HG03565 (cell line): ENCODE measurements around the gene LYST.
"Not testable (repeated sequence)": the region's sequence is repeated elsewhere in the genome, so short reads cannot be mapped to it uniquely, and the experiment has no call there.

Experiments used
- ATAC-seq: cut with Tn5 transposase; IDR thresholded peaks from one replicate; pipeline ENCODE4 v1.9.1; 2021; ENCODE audit warnings: mild to moderate bottlenecking, moderate library complexity; ENCODE audit not compliant: unreplicated experiment

Gene LYST

DNA sequence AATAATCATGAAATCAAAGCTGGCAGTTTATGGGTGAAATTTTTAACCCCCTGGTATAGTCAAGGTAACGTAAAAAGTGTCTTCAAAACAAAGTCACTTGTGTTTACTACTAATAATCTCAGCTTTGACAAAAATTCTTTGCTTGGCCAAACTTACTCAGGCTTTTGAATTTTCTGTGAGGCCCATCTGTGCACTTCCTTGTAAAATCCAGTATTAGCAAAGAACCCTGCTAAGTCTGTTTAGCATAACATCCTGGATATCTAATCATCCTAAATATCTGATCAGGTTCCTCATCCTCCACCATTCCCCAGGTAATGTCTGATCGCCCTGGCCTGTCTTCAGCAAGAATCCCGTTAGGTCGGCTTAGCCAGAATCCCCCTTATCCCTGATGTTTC is 3.0 kb downstream of the LYST start:
- no peak for ATAC-seq

DNA sequence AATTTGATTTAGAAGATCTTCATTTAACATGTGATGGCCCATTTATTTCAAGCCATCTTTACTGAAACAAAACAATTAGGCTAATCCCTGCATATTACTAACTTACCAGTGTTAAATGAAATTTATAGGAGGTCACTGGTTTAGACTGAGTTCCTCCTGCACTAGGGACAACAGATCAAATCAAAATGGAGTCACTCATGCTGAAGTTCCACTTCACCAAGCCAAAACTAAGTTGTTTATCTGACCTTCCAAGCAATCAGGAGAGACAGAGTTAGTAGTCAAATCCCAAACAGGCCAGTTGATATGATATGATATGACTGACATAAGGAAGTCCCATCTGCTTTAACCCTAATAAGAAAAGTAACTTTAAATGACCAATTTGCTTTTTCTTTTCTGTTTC is 4.8 kb downstream of the LYST start:
- ATAC-seq: no peak

DNA sequence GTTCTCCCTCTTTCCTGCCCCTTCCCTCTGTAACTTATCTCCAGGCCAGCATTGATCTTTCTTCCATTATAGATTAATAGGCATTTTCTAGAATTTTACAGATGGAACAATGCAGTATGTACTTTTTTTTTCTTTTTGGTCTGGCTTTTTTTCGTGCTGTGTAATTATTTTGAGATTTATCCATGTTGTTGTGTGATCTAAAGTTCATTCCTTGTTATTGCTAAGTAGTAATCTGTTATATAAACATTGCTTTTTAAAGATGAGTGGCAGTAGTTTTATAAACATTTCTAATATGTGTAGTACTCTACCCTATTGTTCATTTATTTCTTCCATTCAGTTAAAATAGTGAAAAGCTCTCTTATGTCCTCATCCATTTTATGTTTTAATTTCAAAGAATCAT is 5.9 kb downstream of the LYST start:
- no peak for ATAC-seq

DNA sequence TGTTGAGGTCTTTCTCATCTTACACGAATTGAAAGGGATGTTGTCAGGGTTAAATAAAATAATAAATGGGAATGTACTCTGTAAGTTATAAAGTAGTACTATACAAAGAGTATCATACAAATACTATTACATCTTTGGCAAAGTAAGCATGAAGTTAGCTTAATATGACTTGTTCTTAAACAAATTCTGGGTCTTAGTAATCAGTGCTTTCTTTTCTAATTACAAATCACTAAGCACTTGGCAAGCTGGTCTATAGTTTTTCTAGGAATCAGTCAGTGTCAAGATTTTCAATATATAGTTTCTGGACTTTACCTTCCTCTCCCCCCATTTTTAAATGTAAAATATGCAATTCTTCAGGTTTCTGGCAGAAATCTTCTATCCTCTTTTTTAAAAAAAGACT is 6.9 kb downstream of the LYST start:
- ATAC-seq: no peak

DNA sequence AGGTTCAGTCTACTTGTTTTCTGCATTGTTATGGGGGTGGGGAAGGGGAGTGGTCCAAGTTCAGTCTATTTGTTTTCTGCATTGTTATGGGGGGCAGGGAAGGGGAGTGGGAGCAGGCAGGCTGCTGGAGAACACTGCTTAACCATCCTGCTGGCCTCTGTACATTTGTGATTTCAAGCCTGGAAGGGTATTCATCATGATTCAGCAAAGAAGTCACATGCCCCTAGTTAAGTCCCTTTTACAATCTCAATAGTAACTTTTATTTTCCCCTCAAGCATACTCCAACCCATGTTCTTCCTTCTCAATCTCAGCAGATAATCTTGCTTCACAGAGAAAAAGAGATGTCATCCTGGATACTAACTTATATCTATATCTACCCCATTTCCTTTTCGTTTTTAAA is 7.9 kb downstream of the LYST start:
- no peak for ATAC-seq

DNA sequence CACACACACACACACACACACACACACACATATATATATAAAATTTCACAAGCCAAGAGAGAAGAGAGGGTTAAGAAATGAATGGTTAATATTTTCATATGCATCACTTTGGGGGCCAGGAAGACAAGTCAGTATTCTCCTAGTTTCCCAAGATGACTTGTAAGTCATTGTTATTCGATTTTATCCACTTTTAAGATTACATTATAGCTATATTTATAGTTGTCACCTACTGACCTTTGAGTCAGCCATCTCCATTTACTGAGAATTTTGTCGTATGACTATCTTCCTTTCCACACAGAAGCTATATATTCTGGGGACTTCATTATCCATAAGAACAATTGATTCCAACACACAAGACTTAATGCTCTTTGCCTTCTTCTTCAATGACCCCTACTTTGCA is 8.9 kb downstream of the LYST start:
- ATAC-seq: no peak

DNA sequence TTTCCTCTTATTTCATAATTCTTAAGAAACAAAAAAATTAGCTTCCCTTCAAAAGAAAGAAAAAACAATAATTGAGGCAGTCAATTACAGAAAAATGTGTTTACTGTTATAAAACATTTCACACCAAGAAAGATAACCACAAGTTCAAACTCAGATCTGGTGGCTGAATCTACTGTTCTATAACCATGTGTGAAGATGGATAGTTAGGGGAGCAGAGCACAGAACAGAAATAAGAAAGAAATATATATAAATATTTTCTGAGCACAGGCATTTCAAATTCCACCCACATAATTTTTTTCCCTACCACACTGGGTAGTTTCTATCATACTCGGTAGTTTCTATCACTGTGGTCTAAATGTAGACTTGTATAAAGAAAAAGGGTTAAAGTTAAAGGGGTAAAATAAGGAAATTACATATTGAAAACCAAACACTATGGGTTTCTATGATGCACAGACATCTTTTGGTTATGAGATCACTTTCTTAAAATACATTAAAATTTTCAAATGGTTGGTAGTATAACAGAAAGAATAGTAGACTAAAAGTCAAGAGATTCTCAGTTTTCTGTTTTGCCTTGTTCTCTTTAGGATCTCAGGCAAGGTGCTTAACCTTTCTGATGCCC is 10.8 kb downstream of the LYST start:
- peak; percentile 56 for ATAC-seq

DNA sequence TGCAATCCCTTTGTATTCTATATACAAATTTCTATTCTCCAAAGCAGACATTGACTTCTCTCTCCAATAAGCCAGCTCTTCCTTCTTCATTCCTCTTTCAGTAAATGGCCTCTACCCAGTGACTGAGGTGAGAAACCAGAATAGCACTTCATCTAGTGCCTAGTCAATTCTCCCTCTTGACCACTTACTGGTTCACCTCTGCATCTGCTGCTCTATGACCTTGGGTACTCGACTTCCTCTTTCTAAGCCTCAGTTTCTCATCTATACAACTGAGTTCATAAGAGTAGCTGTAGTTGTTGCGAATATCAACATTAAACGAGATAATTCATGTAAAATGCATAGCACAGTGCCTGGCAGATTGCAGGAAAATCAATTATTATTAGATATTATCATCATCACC is 12.4 kb downstream of the LYST start:
- ATAC-seq: peak; percentile 36

DNA sequence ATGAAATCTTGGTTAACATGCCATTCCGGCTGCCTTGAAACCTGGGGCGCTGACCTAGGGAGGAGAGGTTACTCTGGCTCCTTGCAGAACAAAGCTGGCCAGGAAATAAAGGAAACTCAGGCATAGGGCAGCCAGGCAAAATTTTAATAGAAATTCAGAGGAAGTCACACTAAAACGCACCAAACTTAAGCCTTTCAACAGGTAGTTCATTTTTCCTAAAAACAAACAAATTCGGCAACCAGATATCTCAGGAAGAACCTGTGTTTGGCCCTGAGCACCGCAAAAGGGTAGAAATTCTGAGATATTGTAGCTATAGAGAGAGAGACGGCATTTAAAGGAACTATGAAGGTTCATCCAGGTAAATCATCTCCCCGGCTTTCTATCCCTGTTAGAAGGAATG is 13.1 kb downstream of the LYST start:
- ATAC-seq: no peak

DNA sequence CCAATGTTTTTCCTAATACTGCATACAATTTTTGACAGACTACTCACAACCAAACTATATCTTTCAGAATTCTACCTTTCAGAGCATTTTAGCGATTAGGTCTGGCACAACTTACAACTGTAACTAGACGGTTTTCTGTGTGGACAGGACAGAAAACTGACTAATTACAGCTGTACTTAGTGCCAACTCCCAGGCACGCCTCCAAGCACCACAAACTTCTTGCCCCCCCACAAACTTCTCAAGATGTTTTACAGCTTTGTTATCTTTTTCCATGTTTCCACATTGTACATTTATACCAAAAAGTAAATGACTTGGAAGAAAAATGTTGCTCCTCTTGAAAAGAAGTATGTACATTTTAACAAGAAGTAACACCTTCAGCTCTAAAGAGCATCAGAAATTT is 13.8 kb downstream of the LYST start:
- no peak for ATAC-seq

DNA sequence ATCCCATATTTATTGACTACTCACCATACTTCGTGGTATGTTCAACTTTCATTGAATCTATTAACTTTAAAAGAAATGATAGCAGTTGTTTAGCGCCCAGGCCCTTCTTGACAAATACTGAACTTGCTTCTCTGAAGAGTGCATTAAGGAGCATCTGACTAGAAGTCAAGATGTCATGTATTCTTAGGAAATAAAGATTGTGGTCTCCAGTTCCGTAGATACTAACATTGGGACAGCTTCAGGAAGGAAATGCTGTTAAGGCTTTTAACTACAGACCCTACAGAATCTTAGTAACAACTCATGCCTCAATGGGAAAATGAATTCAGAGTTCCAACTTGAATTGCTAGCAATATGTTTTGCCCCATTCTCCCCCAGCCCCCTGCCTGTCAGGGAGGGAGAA is 14.8 kb downstream of the LYST start:
- no peak for ATAC-seq

DNA sequence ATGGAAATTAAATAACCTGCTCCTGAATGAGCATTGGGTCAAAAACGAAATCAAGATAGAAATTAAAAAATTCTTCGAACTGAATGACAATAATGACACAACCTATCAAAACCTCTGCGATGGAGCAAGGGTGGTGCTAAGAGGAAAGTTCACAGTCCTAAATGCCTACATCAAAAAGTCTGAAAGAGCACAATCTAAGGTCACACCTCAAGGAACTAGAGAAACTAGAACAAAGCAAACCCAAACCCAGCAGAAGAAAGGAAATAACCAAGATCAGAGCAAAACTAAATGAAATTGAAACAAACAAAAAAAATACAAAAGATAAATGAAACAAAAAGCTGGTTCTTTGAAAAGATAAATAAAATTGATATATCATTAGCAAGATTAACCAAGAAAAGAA is 18.5 kb downstream of the LYST start:
- not testable (repeated sequence) for ATAC-seq

DNA sequence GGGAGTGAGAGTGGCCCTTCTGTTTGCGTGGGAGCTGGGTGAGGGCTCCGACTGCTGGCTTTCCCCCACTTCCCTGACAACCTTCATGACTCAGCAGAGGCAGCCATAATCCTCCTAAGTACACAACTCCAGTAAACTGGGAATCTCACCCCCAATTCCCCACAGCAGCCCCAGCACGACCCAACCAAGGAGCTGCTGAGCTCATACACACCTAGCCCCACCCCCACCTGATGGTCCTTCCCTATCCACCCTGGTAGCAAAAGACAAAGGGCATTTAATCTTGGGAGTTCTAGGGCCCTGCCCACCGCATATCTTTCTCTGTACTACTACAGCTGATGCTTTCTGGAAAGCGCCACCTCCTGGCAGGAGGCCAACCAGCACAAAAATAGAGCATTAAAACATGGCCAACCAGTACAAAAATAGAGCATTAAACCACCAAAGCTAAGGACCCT is 21.0 kb downstream of the LYST start:
- ATAC-seq: not testable (repeated sequence)

DNA sequence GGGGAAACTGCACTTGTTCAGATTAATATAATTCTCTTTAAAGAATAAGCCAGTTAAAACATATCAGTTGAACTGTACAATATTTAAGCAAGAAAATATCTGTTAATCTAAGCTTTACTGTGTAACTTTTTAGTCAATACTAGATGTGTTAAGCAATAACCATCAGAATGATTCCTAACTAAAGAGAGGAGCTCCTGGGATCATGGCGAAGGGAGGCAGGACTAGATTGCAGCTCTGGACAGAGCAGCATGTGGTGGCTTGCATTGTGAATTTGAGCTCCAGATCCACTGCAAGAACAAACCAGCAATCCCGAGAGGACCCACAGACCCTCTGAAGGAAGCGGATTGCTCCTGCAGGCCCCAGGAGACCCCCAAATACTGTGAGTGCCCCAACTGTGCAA is 21.9 kb downstream of the LYST start:
- no peak for ATAC-seq

DNA sequence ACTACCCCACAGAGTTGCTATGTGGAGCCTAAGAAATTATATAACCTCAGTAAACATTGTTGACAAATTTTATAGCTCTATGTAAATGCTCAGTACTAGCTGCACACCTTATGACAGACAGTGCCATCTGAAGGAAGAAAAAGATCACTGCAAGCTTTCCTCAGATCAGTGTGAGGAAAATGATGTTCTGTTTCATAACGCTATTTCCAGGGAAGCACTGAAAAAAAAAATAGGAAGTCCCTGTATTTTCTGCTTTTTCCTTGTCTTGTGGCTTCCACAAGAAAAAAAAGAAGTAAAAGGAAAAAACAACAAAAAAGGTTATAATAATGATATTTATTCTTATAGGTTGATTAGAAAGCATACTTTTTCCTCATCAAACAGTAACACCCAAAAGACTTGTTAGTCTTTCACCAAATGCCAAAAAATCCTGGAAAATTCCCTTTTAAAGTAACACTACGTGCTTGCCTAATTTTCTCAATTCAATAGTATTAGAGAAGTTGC is 23.2 kb downstream of the LYST start:
- peak; percentile 39 for ATAC-seq

DNA sequence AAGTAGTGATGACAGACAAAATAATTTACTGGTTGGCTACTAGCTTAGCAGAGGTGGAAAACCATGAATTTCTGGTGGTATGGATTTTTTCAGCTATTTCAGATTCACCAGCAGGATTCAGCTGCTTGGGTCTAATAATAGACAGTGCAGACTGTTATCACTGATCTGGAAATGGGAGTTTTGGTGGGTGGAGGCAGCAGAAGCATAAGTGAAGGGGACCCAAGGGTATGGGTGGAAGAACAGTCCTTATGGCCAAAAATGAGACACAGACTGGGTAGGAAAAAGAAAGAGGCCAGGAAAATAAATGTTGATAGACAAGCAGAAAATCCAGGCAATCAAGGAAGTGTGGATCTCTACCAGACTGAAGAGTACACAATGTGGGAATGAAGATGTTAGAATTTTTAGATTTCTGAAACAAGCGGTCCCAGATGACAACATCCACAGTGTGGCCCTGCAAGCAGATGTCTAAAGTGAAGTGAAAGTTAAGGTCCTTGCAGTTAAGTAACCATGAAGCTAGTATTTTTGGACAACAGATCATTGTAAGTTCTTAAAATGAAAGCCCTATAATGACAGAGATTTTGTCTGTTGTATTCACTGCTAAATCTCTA is 24.7 kb downstream of the LYST start:
- ATAC-seq: peak; percentile 83

DNA sequence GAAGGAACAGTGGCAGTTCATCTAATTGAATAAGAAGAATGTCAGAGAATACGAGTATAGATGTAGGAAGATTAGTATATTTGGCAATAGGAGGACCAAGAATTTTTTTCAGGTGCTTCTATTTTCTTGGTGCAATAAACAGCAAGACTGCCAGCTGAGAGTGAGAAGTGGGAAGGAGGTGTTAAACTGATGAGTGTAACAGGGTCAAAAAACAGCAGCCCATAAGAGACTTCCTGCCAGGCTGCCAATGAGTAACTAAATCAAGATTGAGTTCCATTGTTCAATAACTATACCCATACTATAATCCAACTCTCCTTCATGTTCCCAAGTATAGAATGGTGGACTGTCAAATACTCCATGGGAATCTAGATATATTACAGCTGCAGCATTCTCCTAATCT is 28.7 kb downstream of the LYST start:
- ATAC-seq: no peak

DNA sequence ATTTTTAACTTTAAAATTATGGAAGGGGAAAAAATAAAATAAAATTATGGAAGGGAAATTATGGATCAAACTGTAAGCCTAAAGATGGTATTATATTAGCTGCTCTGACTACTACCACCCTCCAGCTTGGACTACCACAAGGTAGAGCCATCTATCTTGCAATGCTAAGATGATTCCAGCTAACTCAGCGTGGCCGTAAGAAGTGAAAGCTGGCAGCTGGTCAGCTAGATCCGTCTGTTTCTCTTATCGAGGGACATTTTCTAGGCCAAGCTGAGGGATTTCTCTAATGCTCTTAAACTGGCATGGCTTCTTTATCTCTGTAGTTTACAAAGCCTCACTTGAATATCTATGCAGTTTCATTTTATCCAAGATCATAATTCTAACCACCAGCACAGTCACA is 31.5 kb downstream of the LYST start:
- no peak for ATAC-seq

DNA sequence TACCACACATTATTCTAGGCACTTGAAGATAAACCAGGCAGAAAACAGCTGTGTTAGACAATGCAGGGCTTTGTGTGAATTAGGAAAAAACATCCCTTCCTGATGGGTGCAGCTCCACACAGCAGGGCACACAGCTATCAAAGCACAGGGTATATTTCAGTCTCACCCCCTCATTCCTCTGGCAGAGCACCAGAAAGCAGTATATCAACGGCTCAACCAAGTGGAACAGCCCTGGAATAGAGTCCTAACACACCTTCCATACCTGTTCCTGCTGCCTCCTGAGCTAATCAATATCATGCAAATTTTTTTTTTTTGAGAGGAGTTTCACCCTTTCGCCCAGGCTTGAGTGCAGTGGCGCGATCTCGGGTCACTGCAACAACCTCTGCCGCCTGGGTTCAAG is 32.1 kb downstream of the LYST start:
- no peak for ATAC-seq

DNA sequence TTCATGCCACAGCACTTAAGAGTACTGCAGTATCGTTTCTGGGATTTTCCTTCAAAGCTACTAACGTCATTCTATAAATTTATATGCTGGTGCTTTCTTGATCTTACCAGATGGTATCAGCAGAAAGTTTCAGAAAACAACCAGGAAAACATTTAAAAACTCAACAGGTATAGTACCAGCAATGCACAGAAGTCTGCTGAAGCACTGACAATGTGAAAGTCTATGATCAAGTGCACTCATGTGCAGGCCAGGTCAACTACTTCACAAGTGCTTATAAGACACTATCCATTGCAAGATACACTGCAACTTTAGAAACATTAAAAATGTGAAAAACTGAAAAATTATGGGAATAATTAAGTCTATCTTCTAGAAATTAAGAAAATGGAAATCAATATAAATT is 34.7 kb downstream of the LYST start:
- no peak for ATAC-seq

DNA sequence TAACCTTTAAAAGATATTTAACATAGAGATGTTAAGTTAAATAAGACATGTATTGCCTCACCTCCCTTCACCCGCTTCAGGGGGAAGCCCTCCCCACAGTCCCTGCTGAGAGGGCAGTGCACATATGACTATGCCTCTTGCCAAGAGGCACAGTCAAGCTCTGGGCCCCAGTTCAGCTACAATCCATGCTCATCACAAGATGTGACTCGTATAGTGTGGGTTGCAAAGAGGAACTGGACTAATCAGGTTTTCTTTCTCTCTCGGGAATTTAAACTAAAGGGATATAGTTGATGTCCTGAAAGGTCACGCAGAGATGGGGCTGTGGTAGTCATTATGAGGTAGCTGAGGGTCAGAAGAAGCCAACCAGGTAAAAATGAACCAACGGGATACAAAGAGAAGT is 35.6 kb downstream of the LYST start:
- peak; percentile 95 for ATAC-seq

DNA sequence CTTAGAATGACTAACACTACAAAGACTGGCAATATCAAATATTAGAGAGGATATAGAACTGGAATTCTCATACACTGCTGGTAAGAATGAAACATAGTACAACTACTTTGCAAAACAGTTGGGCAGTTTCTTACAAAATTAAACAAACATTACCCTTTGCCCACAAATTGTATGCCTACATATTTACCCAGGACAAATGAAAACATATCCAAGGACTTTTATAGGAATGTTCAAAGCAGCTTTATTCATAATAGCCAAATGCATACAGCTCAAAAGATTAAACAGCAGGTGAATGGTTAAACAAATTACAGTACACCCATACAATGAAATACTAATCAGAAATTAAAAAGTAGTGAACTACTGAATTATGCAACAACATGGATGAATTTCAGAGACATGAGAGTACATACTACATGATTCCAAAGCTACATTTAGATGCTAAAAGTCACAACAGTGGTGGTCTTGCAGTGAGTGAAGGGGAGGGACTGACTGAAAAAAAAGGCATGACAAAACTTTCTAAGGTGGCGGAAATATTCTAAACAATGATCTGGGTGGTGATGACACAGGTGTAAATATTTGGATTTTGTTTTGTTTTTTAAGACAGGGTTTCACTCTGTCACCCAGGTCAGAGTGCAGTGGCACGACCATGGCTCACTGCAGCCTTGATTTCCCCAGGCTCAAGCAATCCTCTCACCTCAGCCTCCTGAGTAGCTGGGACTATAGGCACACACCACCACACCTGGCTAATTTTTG is 40.4 kb downstream of the LYST start:
- ATAC-seq: no peak
